Activated naive CD8-positive, alpha-beta T cell treated with anti-CD3 and anti-CD28 coated beads, Interleukin-2, amount 50 U/mL, for 24 hours (primary cell): Measurements from ENCODE around the gene NAGLU.

Source experiments
- ATAC-seq: fragments of 150-1000 bp; cut with Tn5 transposase; one replicate; pipeline ENCODE4 v1.10.0; 2021
- DNase-seq: peaks from one replicate; pipeline ENCODE4 v3.0.0; 2021
- H3K27ac Mint-ChIP-seq: one replicate; pipeline ENCODE4 v1.8.0; 2021; ENCODE audit warnings: mild to moderate bottlenecking, mixed read lengths
- H3K27me3 Mint-ChIP-seq: one replicate; pipeline ENCODE4 v1.8.0; 2021; ENCODE audit warnings: mixed read lengths
- H3K36me3 Mint-ChIP-seq: one replicate; pipeline ENCODE4 v1.8.0; 2021; ENCODE audit warnings: low read depth, mixed read lengths
- H3K4me1 Mint-ChIP-seq: one replicate; pipeline ENCODE4 v1.8.0; 2021; ENCODE audit warnings: mixed read lengths
- H3K4me3 Mint-ChIP-seq: one replicate; pipeline ENCODE4 v1.8.0; 2021; ENCODE audit warnings: mild to moderate bottlenecking, moderate library complexity, mixed read lengths
- H3K9me3 Mint-ChIP-seq: one replicate; pipeline ENCODE4 v1.8.0; 2021; ENCODE audit warnings: mixed read lengths

NAGLU gene

GRCh38 chr17:42536048-42536371, at the start of gene NAGLU:
Gene NAGLU (plus strand): TSS chr17:42536241. CDS start chr17:42536273, 32 bp downstream.
- H3K27me3 Mint-ChIP-seq, result no peaks in the 10 kb centered on the region
- H3K4me3 Mint-ChIP-seq, result peak within 1 kb of the TSS; percentile 84
- peaks cover 10% of the 10 kb centered on the region for H3K36me3 Mint-ChIP-seq
- H3K4me1 Mint-ChIP-seq, result peaks cover 37% of the 10 kb centered on the region
- H3K9me3 Mint-ChIP-seq, result no peaks in the 10 kb centered on the region
- peak within 1 kb of the TSS; percentile 83 for H3K27ac Mint-ChIP-seq
- DNase-seq, result peak; percentile 92
- peak; percentile 92 for ATAC-seq

- Mint-ChIP-seq H3K36me3 (peaks cover 27% of the 10 kb centered on the region), H3K4me3 (no peak overlapping the region), H3K4me1 (peaks cover 27% of the 10 kb centered on the region), H3K27ac (no peak overlapping the region), H3K9me3 (no peaks in the 10 kb centered on the region), H3K27me3 (peaks cover 2% of the 10 kb centered on the region)
- DNase-seq (no peak), ATAC-seq (no peak)
These were observed 48.0 kb upstream of the NAGLU start for GRCh38 chr17:42488032-42488431.

- no peak overlapping the region for H3K27ac Mint-ChIP-seq
These were observed 42.7 kb upstream of the NAGLU start for GRCh38 chr17:42493319-42493718.

GRCh38 chr17:42494673-42495072, 41.4 kb upstream of the NAGLU start:
- H3K9me3 Mint-ChIP-seq, result no peaks in the 10 kb centered on the region
- ATAC-seq, result no peak
- no peak overlapping the region for H3K27ac Mint-ChIP-seq
- peaks cover 16% of the 10 kb centered on the region for H3K36me3 Mint-ChIP-seq
- no peak for DNase-seq
- H3K27me3 Mint-ChIP-seq, result peaks cover 2% of the 10 kb centered on the region
- H3K4me1 Mint-ChIP-seq, result peaks cover 3% of the 10 kb centered on the region
- H3K4me3 Mint-ChIP-seq, result no peak overlapping the region

More at GRCh38 chr17:42493319-42493718, 42.7 kb upstream of the NAGLU start:
- no peaks in the 10 kb centered on the region for H3K9me3 Mint-ChIP-seq
- H3K36me3 Mint-ChIP-seq, result peaks cover 20% of the 10 kb centered on the region
- ATAC-seq (no peak), DNase-seq (no peak)
- H3K27me3 Mint-ChIP-seq, result peaks cover 2% of the 10 kb centered on the region
- no peak overlapping the region for H3K4me3 Mint-ChIP-seq
- H3K4me1 Mint-ChIP-seq, result peaks cover 3% of the 10 kb centered on the region

- H3K36me3 Mint-ChIP-seq, result peaks cover 21% of the 10 kb centered on the region
These were observed 37.2 kb upstream of the NAGLU start for GRCh38 chr17:42498828-42499227.

GRCh38 chr17:42502091-42502490, 34.0 kb upstream of the NAGLU start:
- no peak for DNase-seq
- no peaks in the 10 kb centered on the region for H3K27me3 Mint-ChIP-seq
- peaks cover 16% of the 10 kb centered on the region for H3K36me3 Mint-ChIP-seq
- H3K4me1 Mint-ChIP-seq, result peaks cover 2% of the 10 kb centered on the region
- H3K9me3 Mint-ChIP-seq, result no peaks in the 10 kb centered on the region
- H3K27ac Mint-ChIP-seq, result no peak overlapping the region
- no peak for ATAC-seq
- H3K4me3 Mint-ChIP-seq, result no peak overlapping the region

More at GRCh38 chr17:42498828-42499227, 37.2 kb upstream of the NAGLU start:
- Mint-ChIP-seq H3K4me1 (peaks cover 4% of the 10 kb centered on the region), H3K27me3 (no peaks in the 10 kb centered on the region), H3K27ac (no peak overlapping the region), H3K4me3 (no peak overlapping the region), H3K9me3 (no peaks in the 10 kb centered on the region)
- ATAC-seq (no peak), DNase-seq (no peak)

- H3K27me3 Mint-ChIP-seq, result no peaks in the 10 kb centered on the region
- no peak for DNase-seq
- no peak for ATAC-seq
- no peak overlapping the region for H3K27ac Mint-ChIP-seq
- peaks cover 21% of the 10 kb centered on the region for H3K36me3 Mint-ChIP-seq
- peaks cover 2% of the 10 kb centered on the region for H3K4me1 Mint-ChIP-seq
- no peaks in the 10 kb centered on the region for H3K9me3 Mint-ChIP-seq
- no peak overlapping the region for H3K4me3 Mint-ChIP-seq
These were observed 33.1 kb upstream of the NAGLU start for GRCh38 chr17:42502926-42503325.

- Mint-ChIP-seq H3K9me3 (no peaks in the 10 kb centered on the region), H3K4me1 (peaks cover 2% of the 10 kb centered on the region), H3K4me3 (no peak overlapping the region)
These were observed 28.4 kb upstream of the NAGLU start for GRCh38 chr17:42507671-42508070.

GRCh38 chr17:42508426-42509165, 27.4 kb upstream of the NAGLU start:
- no peak for DNase-seq
- no peak overlapping the region for H3K27ac Mint-ChIP-seq
- peaks cover 2% of the 10 kb centered on the region for H3K27me3 Mint-ChIP-seq
- no peaks in the 10 kb centered on the region for H3K9me3 Mint-ChIP-seq
- ATAC-seq, result no peak
- H3K4me1 Mint-ChIP-seq, result no peaks in the 10 kb centered on the region
- H3K36me3 Mint-ChIP-seq, result peaks cover 12% of the 10 kb centered on the region
- no peak overlapping the region for H3K4me3 Mint-ChIP-seq

More at GRCh38 chr17:42507671-42508070, 28.4 kb upstream of the NAGLU start:
- DNase-seq (no peak), ATAC-seq (no peak)
- peaks cover 2% of the 10 kb centered on the region for H3K27me3 Mint-ChIP-seq
- H3K36me3 Mint-ChIP-seq, result peaks cover 16% of the 10 kb centered on the region
- no peak overlapping the region for H3K27ac Mint-ChIP-seq

- Mint-ChIP-seq H3K4me1 (no peaks in the 10 kb centered on the region), H3K27ac (no peak overlapping the region), H3K4me3 (no peak overlapping the region), H3K36me3 (peaks cover 12% of the 10 kb centered on the region), H3K27me3 (peaks cover 2% of the 10 kb centered on the region), H3K9me3 (no peaks in the 10 kb centered on the region)
- ATAC-seq, result no peak
- DNase-seq, result no peak
These were observed 26.6 kb upstream of the NAGLU start for GRCh38 chr17:42509409-42509808.

GRCh38 chr17:42509841-42510240, 26.2 kb upstream of the NAGLU start:
- H3K36me3 Mint-ChIP-seq, result peaks cover 12% of the 10 kb centered on the region

GRCh38 chr17:42512246-42512645, 23.8 kb upstream of the NAGLU start:
- Mint-ChIP-seq H3K36me3 (peaks cover 9% of the 10 kb centered on the region), H3K4me3 (no peak overlapping the region), H3K27ac (no peak overlapping the region), H3K9me3 (no peaks in the 10 kb centered on the region), H3K27me3 (peaks cover 2% of the 10 kb centered on the region), H3K4me1 (no peaks in the 10 kb centered on the region)
- ATAC-seq, result no peak
- DNase-seq, result no peak

More at GRCh38 chr17:42509841-42510240, 26.2 kb upstream of the NAGLU start:
- ATAC-seq, result no peak
- Mint-ChIP-seq H3K27ac (no peak overlapping the region), H3K4me3 (no peak overlapping the region), H3K9me3 (no peaks in the 10 kb centered on the region), H3K4me1 (no peaks in the 10 kb centered on the region), H3K27me3 (peaks cover 2% of the 10 kb centered on the region)
- DNase-seq, result no peak

- Mint-ChIP-seq H3K27ac (no peak overlapping the region), H3K36me3 (peaks cover 6% of the 10 kb centered on the region), H3K9me3 (no peaks in the 10 kb centered on the region), H3K27me3 (peaks cover 2% of the 10 kb centered on the region), H3K4me3 (no peak overlapping the region), H3K4me1 (peaks cover 3% of the 10 kb centered on the region)
- ATAC-seq, result no peak
- no peak for DNase-seq
These were observed 23.2 kb upstream of the NAGLU start for GRCh38 chr17:42512733-42513251.

GRCh38 chr17:42513686-42514085, 22.4 kb upstream of the NAGLU start:
- ATAC-seq (no peak), DNase-seq (no peak)
- H3K9me3 Mint-ChIP-seq, result no peaks in the 10 kb centered on the region
- H3K27me3 Mint-ChIP-seq, result peaks cover 2% of the 10 kb centered on the region
- H3K36me3 Mint-ChIP-seq, result peaks cover under 1% of the 10 kb centered on the region
- H3K4me1 Mint-ChIP-seq, result peaks cover 3% of the 10 kb centered on the region
- no peak overlapping the region for H3K4me3 Mint-ChIP-seq
- no peak overlapping the region for H3K27ac Mint-ChIP-seq

- ATAC-seq (no peak), DNase-seq (no peak)
- peaks cover 3% of the 10 kb centered on the region for H3K4me1 Mint-ChIP-seq
- no peak overlapping the region for H3K4me3 Mint-ChIP-seq
- H3K9me3 Mint-ChIP-seq, result no peaks in the 10 kb centered on the region
- peaks cover 2% of the 10 kb centered on the region for H3K27me3 Mint-ChIP-seq
- H3K36me3 Mint-ChIP-seq, result no peaks in the 10 kb centered on the region
- no peak overlapping the region for H3K27ac Mint-ChIP-seq
These were observed 21.8 kb upstream of the NAGLU start for GRCh38 chr17:42514279-42514678.
